ENCODE results near the gene PCDHA1. TPM values are rescaled to one million over a fixed set of nuclear protein-coding genes. Genes with fewer than 3 reads are reported as not detected.

The PCDHA1 gene
- polyA plus RNA-seq, 1 donor (not counting 4 experiments of a cell fraction or from before 2014, with no cell fraction given): 0.03 TPM

GRCh38 chr5:141041427-141041785 is 255.5 kb downstream of the PCDHA1 start:
- no peaks in the 10 kb centered on the region for H3K9me1 ChIP-seq (ENCODE audit: control insufficient read depth, extremely low read depth, insufficient read depth, low read length)
- TF ChIP-seq CTCF (optimal IDR thresholded peaks at IDR 0.05 in 1 of 3, IDR thresholded peaks at IDR 0.05 in 1 of 3, conservative IDR thresholded peaks at IDR 0.05 in 1 of 3; ENCODE audit: extremely low read depth in 1 of 3, insufficient read depth in 2 of 3, low read length in 3 of 3) (no peak), EZH2 (IDR thresholded peaks at IDR 0.05; ENCODE audit: low read length) (no peak)
- no peak overlapping the region for H3K4me3 ChIP-seq (ENCODE audit: control insufficient read depth in 2 of 3, extremely low read depth in 1 of 3, insufficient read depth in 2 of 3, low read depth in 1 of 3, low read length in 3 of 3)
- H4K20me1 ChIP-seq (ENCODE audit: control insufficient read depth, extremely low read depth, insufficient read depth, low read length): no peaks in the 10 kb centered on the region
- H3K27ac ChIP-seq (ENCODE audit: control insufficient read depth, insufficient read depth, low read length): no peak overlapping the region
- H3K27me3 ChIP-seq (ENCODE audit: control insufficient read depth, extremely low read depth, insufficient read depth, low read length): no peaks in the 10 kb centered on the region
- no peak overlapping the region for H3K9ac ChIP-seq (ENCODE audit: control insufficient read depth, extremely low read depth, insufficient read depth, low read length)
- H3K79me2 ChIP-seq (ENCODE audit: control insufficient read depth, insufficient read depth, low read length): no peaks in the 10 kb centered on the region
- dilution Hi-C loops (cut with MboI; ENCODE audit: extremely low pct_ligation_motif_present, low sequenced_read_pairs): no loop called here
- H3K9me3 ChIP-seq (ENCODE audit: control insufficient read depth, low read depth, low read length): no peaks in the 10 kb centered on the region
- no peak overlapping the region for H3K4me2 ChIP-seq (ENCODE audit: control insufficient read depth, extremely low read depth, insufficient read depth, low read depth, low read length)
- H3K36me3 ChIP-seq (ENCODE audit: control insufficient read depth in 2 of 2, extremely low read depth in 1 of 2, insufficient read depth in 2 of 2, low read length in 2 of 2): no peaks in the 10 kb centered on the region
- H3K4me1 ChIP-seq (ENCODE audit: control insufficient read depth, extremely low read depth, insufficient read depth, low read length): no peaks in the 10 kb centered on the region
- no peak for FAIRE-seq
- no peak overlapping the region for H2AFZ ChIP-seq (ENCODE audit: control insufficient read depth, low read length)
- DNase-seq (ENCODE audit: low read depth, low spot score): no peak

- H3K9ac ChIP-seq (ENCODE audit: control insufficient read depth, extremely low read depth, insufficient read depth, low read length): no peak overlapping the region
- no peak for DNase-seq (ENCODE audit: low read depth, low spot score)
- H3K4me3 ChIP-seq (ENCODE audit: control insufficient read depth in 2 of 3, extremely low read depth in 1 of 3, insufficient read depth in 2 of 3, low read depth in 1 of 3, low read length in 3 of 3): no peak overlapping the region
- TF ChIP-seq CTCF (optimal IDR thresholded peaks at IDR 0.05 in 1 of 3, IDR thresholded peaks at IDR 0.05 in 1 of 3, conservative IDR thresholded peaks at IDR 0.05 in 1 of 3; ENCODE audit: extremely low read depth in 1 of 3, insufficient read depth in 2 of 3, low read length in 3 of 3): no peak
- TF ChIP-seq EZH2 (IDR thresholded peaks at IDR 0.05; ENCODE audit: low read length): no peak
- no peak overlapping the region for H3K4me2 ChIP-seq (ENCODE audit: control insufficient read depth, extremely low read depth, insufficient read depth, low read depth, low read length)
- H3K27me3 ChIP-seq (ENCODE audit: control insufficient read depth, extremely low read depth, insufficient read depth, low read length): no peaks in the 10 kb centered on the region
- no peaks in the 10 kb centered on the region for H3K4me1 ChIP-seq (ENCODE audit: control insufficient read depth, extremely low read depth, insufficient read depth, low read length)
- no peaks in the 10 kb centered on the region for H3K9me3 ChIP-seq (ENCODE audit: control insufficient read depth, low read depth, low read length)
- H3K79me2 ChIP-seq (ENCODE audit: control insufficient read depth, insufficient read depth, low read length): no peaks in the 10 kb centered on the region
- H2AFZ ChIP-seq (ENCODE audit: control insufficient read depth, low read length): no peak overlapping the region
- no peak for FAIRE-seq
- dilution Hi-C loops (cut with MboI; ENCODE audit: extremely low pct_ligation_motif_present, low sequenced_read_pairs): no loop called here
- H3K36me3 ChIP-seq (ENCODE audit: control insufficient read depth in 2 of 2, extremely low read depth in 1 of 2, insufficient read depth in 2 of 2, low read length in 2 of 2): no peaks in the 10 kb centered on the region
- no peaks in the 10 kb centered on the region for H3K9me1 ChIP-seq (ENCODE audit: control insufficient read depth, extremely low read depth, insufficient read depth, low read length)
- no peak overlapping the region for H3K27ac ChIP-seq (ENCODE audit: control insufficient read depth, insufficient read depth, low read length)
- H4K20me1 ChIP-seq (ENCODE audit: control insufficient read depth, extremely low read depth, insufficient read depth, low read length): no peaks in the 10 kb centered on the region
Observed at GRCh38 chr5:141042555-141042954, 256.6 kb downstream of the PCDHA1 start.
